Measurements from ENCODE around the gene SUMO4.

Gene SUMO4

DNA sequence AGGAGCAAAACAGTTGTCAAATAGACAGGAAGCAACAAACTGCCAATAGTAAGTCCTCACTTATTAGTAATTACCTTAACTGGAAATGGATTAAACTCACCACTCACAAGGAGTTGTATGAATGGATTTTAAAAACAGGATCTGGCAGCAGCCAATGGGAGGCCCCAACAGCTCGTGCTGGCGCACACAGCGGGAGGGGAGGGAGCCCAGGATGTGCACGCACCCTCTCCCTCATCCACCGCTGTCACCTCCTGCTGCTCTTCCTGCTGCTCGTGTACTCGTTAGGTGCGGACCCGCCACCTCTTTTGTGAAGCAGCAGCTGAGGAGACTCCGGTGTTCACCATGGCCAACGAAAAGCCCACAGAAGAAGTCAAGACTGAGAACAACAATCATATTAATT lies at the start of gene SUMO4:
Gene SUMO4 (plus strand): TSS at position 213 of the 400 bp plus-strand sequence. CDS start 130 bp downstream, at position 343.
- DNase-seq (ENCODE audit: low read depth in 3 of 3), result no peak

DNA sequence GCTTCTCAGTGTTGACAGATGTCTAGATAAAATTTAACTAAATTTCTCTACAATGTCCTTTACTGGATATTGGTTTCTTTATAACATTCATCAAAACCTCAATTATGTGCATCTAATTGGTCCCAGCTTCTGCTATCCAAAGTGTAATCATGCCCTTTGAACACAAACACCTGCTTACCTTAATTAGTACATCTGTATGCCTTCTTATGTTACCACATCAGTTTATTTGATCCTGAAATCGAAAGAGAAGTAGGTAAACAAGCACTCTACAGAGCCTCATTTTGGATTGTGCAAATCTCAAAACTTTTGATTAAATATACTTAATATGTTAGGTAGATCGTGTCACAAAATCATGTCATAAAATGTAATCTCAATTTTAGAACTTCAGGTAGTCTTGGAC lies 46.1 kb upstream of the SUMO4 start:
- no peak for DNase-seq (ENCODE audit: low read depth in 3 of 3)

DNA sequence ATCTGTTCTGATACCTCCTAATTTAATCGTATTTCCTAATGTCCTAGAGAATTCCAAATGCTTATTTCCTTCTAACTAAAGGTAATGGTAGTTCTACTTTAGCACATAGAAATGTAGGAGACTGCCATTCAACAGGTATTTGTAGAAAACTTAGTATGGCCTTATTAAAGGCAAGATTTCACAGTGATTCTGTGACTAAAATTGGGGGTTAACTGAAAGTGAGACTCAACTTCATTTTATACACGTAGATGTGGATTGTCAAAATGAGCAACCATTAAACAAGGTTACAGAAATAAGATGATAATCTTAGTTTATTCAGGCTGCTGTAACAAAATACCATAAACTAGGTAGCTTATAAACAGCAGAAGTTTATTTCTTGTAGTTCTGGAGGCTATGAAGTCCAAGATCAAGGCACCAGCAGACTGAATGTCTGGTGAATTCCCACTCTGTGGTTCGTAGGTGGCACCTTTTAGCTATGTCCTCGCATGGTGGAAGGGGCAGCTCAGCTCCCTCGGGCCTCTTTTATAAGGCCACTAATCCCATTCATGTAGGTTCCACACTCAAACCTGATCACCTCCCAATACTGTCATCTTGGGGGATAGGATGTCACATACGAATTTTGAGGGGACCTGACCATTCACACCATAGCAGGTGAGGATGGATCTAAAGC lies 43.8 kb upstream of the SUMO4 start:
- DNase-seq (ENCODE audit: low read depth in 3 of 3), result no peak

DNA sequence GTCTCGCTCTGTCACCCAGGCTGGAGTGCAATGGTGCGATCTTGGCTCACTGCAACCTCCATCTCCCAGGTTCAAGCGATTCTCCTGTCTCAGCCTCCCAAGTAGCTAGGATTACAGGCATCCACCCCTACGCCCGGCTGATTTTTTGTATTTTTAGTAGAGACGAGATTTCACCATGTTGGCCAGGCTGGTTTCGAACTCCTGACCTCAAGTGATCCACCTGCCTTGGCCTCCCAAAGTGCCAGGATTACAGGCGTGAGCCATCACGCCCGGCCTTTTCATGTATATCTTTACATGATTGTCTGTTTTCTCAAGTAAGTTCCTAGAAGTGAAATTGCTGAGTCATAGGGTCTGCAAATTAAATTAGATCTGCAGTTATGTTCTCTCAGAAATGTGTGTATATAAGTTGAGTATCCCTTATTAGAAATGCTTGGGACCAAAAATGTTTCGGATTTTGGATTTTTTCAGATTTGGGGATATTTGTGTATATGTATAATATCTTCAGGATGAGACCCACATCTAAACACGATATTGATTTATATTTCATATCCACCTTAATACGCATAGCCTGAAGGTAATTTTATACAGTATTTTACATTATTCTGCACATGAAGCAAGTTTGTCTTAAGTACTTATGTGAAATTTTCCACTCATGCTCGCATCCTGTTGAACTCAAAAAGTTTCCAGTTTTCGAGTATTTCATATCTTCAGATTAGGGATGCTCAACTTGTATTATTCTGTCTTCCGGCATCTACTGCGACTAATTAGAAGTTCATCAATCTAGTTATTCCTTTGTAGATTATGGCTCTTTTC lies 42.1 kb upstream of the SUMO4 start:
- DNase-seq (ENCODE audit: low read depth in 3 of 3), result no peak

DNA sequence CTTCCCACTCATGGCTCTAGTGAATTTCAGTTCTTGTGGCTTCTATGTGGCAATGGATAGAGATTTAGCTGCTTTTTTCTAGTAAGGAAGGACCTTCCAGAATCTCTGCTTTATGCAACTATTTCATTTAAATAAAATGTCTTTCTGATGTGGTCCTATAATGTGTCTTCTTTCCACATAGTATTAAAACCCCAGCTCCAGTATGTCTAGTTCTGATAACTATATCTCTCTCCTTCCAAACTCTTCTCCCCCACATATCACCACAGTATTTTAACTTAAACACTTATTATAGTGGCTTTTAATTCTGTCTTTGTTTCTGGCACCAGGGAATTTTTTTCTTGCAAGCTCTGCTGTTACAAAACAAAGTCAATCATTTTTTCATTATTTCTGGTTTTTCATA lies 40.6 kb upstream of the SUMO4 start:
- no peak for DNase-seq (ENCODE audit: low read depth in 3 of 3)

DNA sequence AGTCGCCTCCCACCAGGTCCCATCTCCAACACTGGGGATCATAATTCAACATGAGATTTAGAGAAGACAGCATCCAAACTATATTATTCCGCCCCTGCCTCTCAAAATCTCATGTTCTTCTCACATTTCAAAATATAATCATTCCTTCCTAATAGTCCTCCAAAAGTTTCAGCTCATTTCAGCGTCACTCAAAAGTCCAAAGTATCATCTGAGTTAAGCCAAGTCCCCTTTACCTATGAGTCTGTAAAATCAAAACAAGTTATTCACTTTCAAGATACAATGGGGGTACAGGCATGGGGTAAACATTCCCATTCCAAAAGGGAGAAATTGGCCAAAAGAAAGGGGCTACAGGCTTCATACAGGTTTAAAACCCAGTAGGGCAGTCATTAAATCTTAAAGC lies 39.5 kb upstream of the SUMO4 start:
- DNase-seq (ENCODE audit: low read depth in 3 of 3), result no peak

DNA sequence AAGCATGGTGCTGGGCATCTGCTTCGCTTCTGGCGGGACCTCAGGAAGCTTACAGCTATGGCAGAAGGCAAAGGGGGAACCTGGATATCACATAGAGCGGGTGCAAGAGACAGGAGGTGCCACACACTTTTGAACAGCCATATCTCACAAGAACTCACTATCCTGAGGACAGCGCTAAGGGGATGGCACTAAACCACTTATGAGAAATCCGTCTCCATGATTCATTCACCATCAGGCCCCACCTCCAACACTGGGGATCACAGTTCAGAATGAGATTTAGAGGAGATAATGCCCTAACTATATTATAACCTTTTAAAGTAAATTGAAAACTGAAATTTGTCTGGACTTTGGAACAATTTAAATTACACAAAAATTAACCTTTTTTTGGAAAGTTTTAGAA lies 37.8 kb upstream of the SUMO4 start:
- DNase-seq (ENCODE audit: low read depth in 3 of 3), result no peak

DNA sequence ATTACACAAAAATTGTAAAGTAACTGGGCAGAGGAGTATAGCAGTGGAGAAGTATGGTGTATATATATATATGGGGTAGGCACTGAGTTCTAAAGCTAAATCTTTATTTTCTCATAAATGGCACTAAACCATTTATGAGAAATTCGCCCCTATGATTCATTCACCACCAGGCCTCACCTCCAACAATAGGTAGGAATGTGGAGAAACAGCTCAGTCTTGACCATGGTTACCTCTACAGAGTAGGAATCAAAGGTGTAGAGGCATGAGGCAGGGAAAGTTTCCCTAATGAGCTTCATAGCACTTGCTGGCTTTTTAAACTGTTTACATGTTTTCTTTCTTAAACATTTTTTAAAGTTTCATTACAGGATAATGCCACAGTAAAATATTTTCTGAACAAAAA lies 36.9 kb upstream of the SUMO4 start:
- no peak for DNase-seq (ENCODE audit: low read depth in 3 of 3)

DNA sequence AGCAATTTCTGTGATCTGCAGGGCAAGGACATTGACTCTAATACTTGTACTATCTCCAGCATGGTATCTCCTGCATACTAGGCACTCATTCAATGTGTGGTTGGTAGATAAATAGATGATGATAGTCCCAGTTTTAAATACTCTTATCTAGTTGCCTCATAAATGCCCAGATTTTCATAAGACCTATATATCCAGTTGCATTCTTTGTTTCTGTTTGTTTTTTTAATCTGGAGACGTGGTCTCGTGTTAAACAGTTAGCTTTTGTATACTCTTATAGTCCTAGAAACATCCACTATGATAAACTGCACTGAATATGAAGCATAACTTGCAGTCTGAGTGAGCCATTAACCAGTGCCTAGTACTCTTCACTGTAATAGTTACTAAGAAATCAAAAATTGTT lies 35.5 kb upstream of the SUMO4 start:
- DNase-seq (ENCODE audit: low read depth in 3 of 3), result no peak

DNA sequence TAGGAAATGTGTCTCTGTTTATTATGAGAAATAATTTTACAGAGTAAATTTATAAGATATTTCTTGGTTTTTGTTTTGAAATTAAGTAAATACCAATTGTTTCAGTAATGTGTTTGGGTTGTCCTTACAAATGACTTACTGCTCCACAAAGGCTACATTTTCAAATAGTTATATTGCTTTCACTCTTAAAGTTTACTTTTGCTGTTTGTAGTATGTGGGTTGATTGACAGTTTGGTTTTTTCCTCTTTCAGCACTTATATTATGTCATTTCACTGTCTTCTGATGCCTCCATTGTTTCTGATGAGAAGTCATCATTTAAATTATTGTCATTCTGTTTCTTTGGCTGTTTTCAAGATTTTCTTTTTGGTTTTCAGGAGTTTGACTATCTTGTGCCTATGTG lies 34.9 kb upstream of the SUMO4 start:
- no peak for DNase-seq (ENCODE audit: low read depth in 3 of 3)

DNA sequence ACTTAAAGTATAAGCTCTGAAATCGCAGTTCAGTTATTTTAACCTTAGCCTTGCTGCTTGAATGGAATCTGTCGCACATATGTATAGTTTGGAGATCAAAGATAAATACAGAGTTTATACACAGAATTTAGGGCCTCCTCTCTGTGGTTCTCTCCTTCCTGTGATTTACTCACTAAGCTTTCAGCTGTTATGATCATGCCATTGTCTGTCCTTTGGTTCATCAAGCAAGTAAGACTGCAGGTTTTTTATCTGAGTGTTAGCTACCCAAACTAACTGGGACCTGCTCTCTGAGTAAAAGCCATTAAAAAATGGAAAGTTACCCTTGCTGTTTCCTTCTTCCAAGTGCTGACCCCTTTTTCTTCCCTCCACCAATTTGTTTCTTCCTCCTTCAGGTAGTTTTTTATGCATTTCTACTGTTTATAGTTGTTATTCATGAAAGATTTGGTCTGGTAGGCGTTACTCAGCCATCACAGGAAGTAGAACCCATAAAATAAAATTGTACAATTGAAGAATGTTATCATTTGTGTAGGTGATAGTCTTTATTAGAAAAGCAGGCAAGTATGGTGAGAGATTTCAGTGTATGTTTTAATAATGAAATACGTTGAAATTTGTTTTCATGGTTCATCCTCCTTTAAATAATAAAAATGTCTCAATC lies 33.7 kb upstream of the SUMO4 start:
- no peak for DNase-seq (ENCODE audit: low read depth in 3 of 3)

DNA sequence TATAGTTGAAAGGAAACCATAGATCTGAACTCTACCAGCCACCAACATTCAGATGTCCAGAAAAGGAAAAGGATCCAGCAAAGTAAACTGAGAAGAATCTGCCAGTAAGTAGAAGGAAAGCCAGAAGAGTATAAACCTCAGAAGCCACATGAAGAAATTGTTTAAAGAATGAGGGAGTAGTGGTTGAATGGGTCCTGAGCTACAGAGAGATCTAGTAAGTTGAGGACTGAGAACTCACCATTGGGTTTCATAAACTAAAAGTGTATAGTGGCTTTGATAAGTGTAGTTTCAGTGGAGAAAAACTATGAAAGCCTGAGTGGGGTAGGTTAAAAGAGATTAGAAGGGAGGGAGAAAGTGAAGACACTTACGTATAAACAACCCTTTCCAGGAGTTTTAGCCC lies 32.0 kb upstream of the SUMO4 start:
- DNase-seq (ENCODE audit: low read depth in 3 of 3), result no peak

DNA sequence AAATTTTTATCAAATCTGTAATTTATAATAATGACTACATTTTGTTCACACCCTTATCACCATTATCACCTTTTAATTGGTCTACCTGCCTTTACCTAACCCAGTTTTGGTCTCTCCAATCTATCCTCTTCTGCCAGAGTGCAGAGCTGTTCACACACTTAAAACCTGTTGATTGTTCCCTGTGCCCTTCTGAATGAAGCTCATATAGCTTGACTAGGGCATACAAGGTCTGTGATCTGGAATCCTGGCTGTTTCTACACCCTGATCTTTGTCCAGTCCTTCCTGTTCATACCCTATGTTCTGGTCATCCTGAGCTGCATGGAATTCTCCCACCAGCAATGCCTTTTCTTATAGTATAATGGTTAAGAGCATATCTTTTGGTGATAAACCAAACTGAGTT lies 28.9 kb upstream of the SUMO4 start:
- DNase-seq (ENCODE audit: low read depth in 3 of 3), result no peak

DNA sequence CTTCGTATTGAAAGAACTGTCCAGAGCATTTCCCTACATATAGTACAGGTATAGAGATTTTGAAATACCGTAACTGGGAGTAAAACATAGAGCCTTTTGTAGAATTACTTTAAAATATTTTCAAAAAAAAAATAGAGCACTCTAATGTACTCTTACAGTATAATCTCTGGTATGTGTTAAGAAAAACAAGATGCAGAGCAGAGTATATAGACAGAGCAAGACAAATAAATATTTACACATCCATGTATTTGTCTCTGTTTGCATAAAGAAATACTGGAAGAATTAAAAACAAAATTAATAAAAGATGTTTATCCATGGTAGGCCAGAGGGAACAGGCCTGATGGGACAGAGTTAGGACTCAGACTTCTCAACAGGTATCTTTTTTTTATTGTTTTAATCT lies 28.0 kb upstream of the SUMO4 start:
- no peak for DNase-seq (ENCODE audit: low read depth in 3 of 3)

DNA sequence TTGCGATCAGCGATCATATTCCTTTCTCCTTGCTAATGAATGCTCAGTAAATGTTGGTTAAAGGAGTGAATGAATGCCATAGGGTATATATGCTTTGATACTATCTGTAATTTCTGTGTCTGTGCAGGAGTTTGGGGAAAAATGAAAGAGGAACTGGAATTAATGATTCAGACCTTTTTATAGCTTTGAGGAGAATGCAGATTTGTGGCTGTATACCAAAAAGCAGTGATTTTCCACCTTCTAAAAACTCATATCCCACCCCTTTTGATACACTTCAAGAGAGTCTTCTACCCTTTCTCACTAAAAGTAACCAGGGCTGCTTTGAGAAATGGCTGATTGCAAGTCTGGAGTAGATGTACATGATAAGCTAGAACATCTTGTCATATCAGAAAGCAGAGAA lies 26.6 kb upstream of the SUMO4 start:
- DNase-seq (ENCODE audit: low read depth in 3 of 3), result no peak

DNA sequence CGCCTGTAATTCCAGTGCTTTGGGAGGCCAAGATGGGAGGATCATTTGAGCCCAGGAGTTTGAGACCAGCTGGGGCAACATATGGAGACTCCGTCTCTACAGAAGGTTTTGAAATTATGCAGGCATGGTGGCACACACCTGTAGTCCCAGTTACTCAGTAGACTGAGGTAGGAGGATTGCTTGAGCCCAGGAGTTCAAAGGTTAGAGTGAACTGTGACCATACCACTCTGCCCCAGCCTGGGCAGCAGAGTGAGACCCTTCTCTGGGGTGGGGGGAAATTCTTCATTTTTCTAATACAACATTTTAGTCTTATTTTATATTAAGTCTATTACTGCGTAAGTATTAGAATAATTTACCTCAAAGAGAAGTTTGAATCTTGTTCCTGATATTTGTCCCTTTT lies 20.1 kb upstream of the SUMO4 start:
- DNase-seq (ENCODE audit: low read depth in 3 of 3), result no peak

DNA sequence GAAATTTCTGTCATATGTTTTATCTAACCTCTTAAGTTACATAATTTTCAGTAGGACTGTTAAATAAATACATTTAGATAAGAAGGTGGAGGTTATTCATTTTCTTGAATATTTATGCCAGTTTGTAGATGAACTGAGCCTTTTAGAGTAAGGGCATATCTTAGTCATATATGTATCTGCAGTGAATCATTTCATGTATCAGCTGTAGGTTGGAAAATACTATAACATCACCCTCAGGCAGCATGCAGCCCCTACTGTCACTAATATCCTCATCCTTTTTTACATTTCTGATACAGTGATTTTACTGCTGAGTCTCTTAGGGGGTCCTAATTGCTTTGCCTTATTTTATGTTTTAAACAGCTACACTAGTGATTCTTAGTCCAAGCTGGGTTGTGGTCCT lies 19.5 kb upstream of the SUMO4 start:
- no peak for DNase-seq (ENCODE audit: low read depth in 3 of 3)

DNA sequence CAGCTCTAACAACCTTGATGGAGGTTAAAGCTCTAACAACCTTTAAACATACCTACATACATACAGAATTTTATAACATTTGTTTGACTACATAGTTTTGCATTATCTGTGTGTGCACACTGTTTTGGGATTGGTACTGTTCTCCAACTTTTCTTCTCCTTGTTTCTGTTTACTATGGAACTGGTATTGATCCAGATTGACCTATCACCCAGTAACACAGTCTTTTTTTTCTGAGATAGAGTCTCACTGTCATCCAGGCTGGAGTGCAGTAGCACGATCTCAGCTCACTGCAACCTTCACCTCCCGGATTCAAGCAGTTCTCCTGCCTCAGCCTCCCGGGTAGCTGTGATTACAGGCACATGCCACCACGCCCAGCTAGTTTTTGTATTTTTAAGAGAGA lies 16.7 kb upstream of the SUMO4 start:
- DNase-seq (ENCODE audit: low read depth in 3 of 3), result no peak

DNA sequence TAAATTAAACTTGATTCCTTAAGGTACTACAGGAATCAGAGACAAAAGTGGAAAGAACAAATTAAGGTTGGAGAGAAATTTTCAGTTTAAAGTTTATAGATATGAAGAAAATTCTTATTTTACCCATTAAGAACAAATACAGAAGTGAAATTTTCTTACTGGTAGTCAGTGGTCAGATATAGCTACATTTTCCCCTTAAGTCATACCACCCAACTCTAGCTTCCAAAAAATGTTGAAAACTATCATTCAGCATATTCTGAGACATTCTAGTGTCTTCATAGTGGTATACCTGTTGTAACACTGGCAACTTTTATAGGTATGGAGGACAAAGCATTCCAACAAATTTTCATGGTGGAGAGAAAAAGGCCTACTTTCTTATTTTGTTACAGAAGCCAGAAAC lies 15.6 kb upstream of the SUMO4 start:
- no peak for DNase-seq (ENCODE audit: low read depth in 3 of 3)

DNA sequence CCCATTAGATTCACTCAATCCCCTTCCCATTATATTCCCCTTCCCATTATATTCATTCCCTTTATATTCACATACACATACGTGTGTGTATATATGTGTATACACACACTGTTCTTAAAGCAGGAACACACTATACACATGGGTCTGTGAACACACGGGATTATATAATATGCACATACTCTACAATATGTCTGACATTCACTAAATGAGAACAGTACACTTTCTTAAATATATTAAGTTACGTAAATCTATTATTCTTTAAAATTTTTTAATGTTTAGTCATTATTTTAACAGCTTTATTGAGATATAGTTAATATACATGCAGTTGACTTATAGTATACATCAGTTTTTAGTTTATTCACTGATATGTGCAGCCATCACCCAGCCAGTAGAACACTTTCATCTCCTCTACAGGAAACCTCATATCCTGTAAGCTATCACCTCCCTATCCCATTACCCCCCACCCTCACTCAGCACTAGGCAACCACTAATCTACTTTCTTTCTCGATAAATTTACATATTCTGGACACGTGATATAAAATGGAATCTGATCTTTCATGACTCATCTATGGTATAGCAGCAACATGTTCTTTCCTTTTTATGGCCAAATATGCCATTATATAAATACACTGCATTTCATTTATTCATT lies 13.9 kb upstream of the SUMO4 start:
- DNase-seq (ENCODE audit: low read depth in 3 of 3), result no peak

DNA sequence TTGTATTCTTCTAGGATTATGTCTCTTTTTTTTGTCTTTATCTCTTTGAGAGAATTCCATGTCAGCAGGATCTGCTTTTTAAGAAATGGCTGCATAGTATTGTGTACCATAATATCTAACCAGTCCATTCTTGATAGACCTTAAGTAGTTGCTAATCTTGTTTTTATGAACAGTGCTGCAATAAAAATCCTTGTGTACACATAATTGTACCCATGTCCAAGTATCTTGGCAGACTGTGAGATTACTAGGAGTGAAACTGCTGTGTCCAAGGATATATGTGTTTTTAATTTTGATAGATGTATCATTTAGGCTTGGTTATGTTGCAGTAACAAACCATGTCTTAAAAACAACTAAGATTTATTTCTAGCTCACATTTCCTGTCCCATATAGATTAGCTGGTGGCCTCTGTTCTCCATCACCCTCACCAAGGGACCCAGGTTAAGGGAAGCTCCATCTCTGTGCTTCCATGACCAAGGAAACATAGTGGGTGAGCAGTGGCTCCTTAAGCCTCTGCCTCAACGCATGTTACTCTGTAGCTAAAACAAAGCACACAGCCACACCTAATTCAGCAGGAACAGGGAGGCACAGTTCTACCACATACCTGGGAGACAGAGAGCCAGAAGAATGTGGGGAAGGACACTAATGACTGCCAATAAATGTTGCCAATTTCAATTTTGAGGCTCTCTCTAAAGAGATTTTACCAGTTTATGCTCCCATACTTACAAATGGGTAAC lies 12.1 kb upstream of the SUMO4 start:
- no peak for DNase-seq (ENCODE audit: low read depth in 3 of 3)
